Measurements from ENCODE around the gene KIF16B.

DNA sequence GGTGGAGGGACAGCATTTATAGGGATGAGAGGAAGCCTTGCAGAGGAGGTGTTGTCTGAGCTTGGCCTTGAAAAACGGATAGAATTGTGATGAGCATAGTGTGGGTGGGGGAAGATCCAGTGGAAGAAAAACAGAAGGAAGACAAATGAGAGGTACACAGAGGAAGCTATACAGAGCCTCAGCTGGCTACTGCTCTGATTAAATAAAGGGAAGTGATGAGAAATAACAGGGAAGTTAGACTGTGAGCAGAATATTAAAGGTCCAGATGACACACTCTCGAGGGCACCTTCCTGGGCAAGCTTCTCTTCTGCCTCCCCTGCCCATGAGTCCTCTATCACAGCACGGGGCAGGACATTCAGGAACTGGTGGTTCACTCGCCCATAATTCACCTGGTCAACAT is 182.3 kb downstream of the KIF16B start:
- TF ChIP-seq, protein P1, sequence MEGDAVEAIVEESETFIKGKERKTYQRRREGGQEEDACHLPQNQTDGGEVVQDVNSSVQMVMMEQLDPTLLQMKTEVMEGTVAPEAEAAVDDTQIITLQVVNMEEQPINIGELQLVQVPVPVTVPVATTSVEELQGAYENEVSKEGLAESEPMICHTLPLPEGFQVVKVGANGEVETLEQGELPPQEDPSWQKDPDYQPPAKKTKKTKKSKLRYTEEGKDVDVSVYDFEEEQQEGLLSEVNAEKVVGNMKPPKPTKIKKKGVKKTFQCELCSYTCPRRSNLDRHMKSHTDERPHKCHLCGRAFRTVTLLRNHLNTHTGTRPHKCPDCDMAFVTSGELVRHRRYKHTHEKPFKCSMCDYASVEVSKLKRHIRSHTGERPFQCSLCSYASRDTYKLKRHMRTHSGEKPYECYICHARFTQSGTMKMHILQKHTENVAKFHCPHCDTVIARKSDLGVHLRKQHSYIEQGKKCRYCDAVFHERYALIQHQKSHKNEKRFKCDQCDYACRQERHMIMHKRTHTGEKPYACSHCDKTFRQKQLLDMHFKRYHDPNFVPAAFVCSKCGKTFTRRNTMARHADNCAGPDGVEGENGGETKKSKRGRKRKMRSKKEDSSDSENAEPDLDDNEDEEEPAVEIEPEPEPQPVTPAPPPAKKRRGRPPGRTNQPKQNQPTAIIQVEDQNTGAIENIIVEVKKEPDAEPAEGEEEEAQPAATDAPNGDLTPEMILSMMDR (IDR thresholded peaks at IDR 0.05), result no peak
- no peak for TF ChIP-seq ZFX (IDR thresholded peaks at IDR 0.05; ENCODE audit: borderline replicate concordance)
